HEK293 (cell line): ENCODE measurements around the gene PPFIA3.

Experiments used
- OVOL3 ChIP-seq: fragments of 450-650 bp; formaldehyde crosslinking; IDR thresholded peaks from 2 replicates; pipeline ENCODE4 v1.5.1; 2016; ENCODE audit warnings: missing biosample characterization, missing genetic modification characterization
- YY1 ChIP-seq: fragments of 450-650 bp; formaldehyde crosslinking; IDR thresholded peaks from 2 replicates; pipeline ENCODE4 v1.5.1; 2018; ENCODE audit warnings: missing biosample characterization, missing genetic modification characterization
- ZNF175 ChIP-seq: fragments of 450-650 bp; formaldehyde crosslinking; IDR thresholded peaks from 2 replicates; pipeline ENCODE4 v1.5.1; 2016; ENCODE audit warnings: missing biosample characterization, missing genetic modification characterization
- TF ChIP-seq, protein P1 (sequence below): fragments of 450-650 bp; formaldehyde crosslinking; IDR thresholded peaks from 2 replicates; pipeline ENCODE4 v1.5.1; 2016; ENCODE audit warnings: missing biosample characterization, missing genetic modification characterization
- TF ChIP-seq, protein P2 (sequence below): fragments of 450-650 bp; formaldehyde crosslinking; IDR thresholded peaks from 2 replicates; pipeline ENCODE4 v1.5.1; 2016; ENCODE audit warnings: missing biosample characterization, missing genetic modification characterization

DNA sequence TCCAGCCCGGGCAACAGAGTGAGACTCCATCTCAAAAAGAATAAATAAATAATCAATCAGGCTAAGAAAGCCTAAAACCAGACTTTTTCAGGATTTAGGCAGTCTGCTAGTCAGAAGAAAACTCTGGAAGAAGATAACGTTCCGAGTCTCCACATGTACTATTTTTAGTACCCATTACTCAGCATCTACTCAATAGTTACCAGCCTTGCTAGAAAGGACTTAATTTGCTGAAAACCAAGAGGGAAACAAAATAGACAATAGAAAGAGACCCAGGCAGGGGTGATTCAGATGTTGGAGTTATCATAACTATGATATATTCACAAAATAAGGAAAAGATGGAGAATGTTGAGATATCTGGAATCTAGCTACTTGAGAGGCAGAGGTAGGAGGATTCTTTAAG is 8.8 kb upstream of the PPFIA3 start:
- TF ChIP-seq, protein P1, sequence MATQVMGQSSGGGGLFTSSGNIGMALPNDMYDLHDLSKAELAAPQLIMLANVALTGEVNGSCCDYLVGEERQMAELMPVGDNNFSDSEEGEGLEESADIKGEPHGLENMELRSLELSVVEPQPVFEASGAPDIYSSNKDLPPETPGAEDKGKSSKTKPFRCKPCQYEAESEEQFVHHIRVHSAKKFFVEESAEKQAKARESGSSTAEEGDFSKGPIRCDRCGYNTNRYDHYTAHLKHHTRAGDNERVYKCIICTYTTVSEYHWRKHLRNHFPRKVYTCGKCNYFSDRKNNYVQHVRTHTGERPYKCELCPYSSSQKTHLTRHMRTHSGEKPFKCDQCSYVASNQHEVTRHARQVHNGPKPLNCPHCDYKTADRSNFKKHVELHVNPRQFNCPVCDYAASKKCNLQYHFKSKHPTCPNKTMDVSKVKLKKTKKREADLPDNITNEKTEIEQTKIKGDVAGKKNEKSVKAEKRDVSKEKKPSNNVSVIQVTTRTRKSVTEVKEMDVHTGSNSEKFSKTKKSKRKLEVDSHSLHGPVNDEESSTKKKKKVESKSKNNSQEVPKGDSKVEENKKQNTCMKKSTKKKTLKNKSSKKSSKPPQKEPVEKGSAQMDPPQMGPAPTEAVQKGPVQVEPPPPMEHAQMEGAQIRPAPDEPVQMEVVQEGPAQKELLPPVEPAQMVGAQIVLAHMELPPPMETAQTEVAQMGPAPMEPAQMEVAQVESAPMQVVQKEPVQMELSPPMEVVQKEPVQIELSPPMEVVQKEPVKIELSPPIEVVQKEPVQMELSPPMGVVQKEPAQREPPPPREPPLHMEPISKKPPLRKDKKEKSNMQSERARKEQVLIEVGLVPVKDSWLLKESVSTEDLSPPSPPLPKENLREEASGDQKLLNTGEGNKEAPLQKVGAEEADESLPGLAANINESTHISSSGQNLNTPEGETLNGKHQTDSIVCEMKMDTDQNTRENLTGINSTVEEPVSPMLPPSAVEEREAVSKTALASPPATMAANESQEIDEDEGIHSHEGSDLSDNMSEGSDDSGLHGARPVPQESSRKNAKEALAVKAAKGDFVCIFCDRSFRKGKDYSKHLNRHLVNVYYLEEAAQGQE: no peak
- TF ChIP-seq OVOL3 (tag by site-specific recombination) (no peak), YY1 (tag by site-specific recombination) (no peak), ZNF175 (no peak)
- TF ChIP-seq, protein P2, sequence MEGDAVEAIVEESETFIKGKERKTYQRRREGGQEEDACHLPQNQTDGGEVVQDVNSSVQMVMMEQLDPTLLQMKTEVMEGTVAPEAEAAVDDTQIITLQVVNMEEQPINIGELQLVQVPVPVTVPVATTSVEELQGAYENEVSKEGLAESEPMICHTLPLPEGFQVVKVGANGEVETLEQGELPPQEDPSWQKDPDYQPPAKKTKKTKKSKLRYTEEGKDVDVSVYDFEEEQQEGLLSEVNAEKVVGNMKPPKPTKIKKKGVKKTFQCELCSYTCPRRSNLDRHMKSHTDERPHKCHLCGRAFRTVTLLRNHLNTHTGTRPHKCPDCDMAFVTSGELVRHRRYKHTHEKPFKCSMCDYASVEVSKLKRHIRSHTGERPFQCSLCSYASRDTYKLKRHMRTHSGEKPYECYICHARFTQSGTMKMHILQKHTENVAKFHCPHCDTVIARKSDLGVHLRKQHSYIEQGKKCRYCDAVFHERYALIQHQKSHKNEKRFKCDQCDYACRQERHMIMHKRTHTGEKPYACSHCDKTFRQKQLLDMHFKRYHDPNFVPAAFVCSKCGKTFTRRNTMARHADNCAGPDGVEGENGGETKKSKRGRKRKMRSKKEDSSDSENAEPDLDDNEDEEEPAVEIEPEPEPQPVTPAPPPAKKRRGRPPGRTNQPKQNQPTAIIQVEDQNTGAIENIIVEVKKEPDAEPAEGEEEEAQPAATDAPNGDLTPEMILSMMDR (tag by site-specific recombination): no peak
